AG09309 (cell line): ENCODE data around the gene ERF.

ENCODE experiments used
- DNase-seq: peaks from one replicate; pipeline ENCODE4 v3.0.0-alpha.2; 2010; ENCODE audit warnings: low read depth
- H3K4me3 ChIP-seq: 2 replicates; pipeline ENCODE4 v1.5.1; 2011; ENCODE audit warnings: mild to moderate bottlenecking, low read depth, low read length, moderate library complexity; ENCODE audit not compliant: control insufficient read depth
- CTCF ChIP-seq: IDR thresholded peaks from 2 replicates; pipeline ENCODE4 v1.5.1; 2011; ENCODE audit warnings: mild to moderate bottlenecking, low read depth, low read length, inconsistent platforms; ENCODE audit not compliant: insufficient read depth, control insufficient read depth; ENCODE audit errors: missing control alignments

The ERF gene

GRCh38 chr19:42254089-42254849, 659 bp downstream of the ERF start:
- DNase-seq = no peak
- TF ChIP-seq CTCF = no peak
- peak overlapping the region; percentile 100 for H3K4me3 ChIP-seq

- peak overlapping the region; percentile 100 for H3K4me3 ChIP-seq
- TF ChIP-seq CTCF = no peak
- no peak for DNase-seq
Measured at GRCh38 chr19:42253245-42254088, 1.5 kb downstream of the ERF start.

- TF ChIP-seq CTCF = no peak
- DNase-seq = no peak
- peak overlapping the region; percentile 100 for H3K4me3 ChIP-seq
Measured at GRCh38 chr19:42252365-42253244, 2.3 kb downstream of the ERF start.

- no peak for TF ChIP-seq CTCF
- DNase-seq = no peak
- H3K4me3 ChIP-seq = peak overlapping the region; percentile 100
Measured at GRCh38 chr19:42251572-42252358, 3.2 kb downstream of the ERF start.

GRCh38 chr19:42250666-42251531, 4.0 kb downstream of the ERF start:
- DNase-seq = no peak
- peak overlapping the region; percentile 14 for H3K4me3 ChIP-seq
- TF ChIP-seq CTCF = no peak
